Dedifferentiated amniotic fluid mesenchymal stem cell (primary cell): ENCODE measurements around the gene HNRNPA1.
"Not testable (repeated sequence)": the region's sequence is repeated elsewhere in the genome, so short reads cannot be mapped to it uniquely, and the experiment has no call there.

ENCODE experiments used
- DNase-seq: peaks from one replicate; pipeline ENCODE4 v3.0.0-alpha.2; 2016; ENCODE audit errors: extremely low spot score

The HNRNPA1 gene

GRCh38 chr12:54276368-54276767 is 4.2 kb upstream of the HNRNPA1 start:
- DNase-seq, result no peak

- DNase-seq, result peak; percentile 37
Measured at GRCh38 chr12:54277823-54278276, 2.7 kb upstream of the HNRNPA1 start.

GRCh38 chr12:54279227-54279631 is 1.3 kb upstream of the HNRNPA1 start:
- DNase-seq, result no peak

DNA sequence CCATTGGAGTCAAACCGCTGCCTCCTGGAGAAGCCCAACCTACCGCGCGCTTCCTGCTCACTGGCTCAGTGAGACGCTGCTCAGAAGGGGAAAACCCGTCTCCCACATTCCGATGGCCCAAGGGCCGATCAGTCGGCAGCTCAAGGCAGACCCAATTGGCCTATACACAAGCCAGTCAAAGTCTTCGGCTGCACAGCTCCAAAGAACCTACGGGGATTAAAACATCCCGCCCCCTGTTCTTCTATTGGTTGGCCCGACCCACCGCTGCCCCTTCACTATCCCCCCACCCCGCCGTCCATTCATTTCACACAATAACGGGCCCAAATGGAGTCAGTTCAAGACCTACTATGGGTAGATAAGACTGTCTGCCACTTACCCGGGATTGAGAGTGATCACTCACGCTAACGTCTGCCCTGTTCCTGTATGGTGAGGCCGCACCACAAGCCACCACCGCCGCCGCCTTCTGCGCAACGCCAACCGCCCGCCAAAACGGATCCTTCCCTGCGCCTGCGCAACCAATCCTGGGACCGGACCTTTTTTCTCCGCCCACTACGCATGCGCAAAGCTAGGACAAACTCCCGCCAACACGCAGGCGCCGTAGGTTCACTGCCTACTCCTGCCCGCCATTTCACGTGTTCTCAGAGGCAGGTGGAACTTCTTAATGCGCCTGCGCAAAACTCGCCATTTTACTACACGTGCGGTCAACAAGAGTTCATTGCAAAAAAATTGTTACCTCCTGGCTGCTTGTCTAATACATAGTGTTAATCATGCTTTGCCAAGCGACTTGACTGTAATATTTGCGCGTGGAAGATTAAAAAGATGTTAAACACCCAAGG is 676 bp upstream of the HNRNPA1 start, which contains the start of gene CBX5:
TSS of gene CBX5 (minus strand) at position 491 of the 836 bp plus-strand sequence. CDS start 22,472 bp downstream, outside the sequence.
- DNase-seq, result peak; percentile 100

DNA sequence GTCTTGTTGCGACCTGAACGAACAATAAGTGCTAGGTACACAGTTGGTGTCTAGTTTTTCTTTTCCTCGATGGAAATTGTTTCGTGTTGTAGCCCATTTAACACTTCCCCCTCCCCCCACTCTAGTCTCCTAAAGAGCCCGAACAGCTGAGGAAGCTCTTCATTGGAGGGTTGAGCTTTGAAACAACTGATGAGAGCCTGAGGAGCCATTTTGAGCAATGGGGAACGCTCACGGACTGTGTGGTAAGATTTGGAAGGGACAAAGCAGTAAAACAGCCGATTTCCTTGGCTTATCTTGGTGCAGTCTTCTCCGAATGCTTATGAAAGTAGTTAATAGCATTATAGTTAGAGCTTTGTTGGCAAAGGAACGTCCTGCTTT is 724 bp downstream of the HNRNPA1 start:
- not testable (repeated sequence) for DNase-seq

- not testable (repeated sequence) for DNase-seq
Measured at GRCh38 chr12:54281694-54282093, 1.2 kb downstream of the HNRNPA1 start.

- no peak for DNase-seq
Measured at GRCh38 chr12:54282949-54283593, 2.5 kb downstream of the HNRNPA1 start.

- DNase-seq, result not testable (repeated sequence)
Measured at GRCh38 chr12:54284070-54284780, 3.7 kb downstream of the HNRNPA1 start.

DNA sequence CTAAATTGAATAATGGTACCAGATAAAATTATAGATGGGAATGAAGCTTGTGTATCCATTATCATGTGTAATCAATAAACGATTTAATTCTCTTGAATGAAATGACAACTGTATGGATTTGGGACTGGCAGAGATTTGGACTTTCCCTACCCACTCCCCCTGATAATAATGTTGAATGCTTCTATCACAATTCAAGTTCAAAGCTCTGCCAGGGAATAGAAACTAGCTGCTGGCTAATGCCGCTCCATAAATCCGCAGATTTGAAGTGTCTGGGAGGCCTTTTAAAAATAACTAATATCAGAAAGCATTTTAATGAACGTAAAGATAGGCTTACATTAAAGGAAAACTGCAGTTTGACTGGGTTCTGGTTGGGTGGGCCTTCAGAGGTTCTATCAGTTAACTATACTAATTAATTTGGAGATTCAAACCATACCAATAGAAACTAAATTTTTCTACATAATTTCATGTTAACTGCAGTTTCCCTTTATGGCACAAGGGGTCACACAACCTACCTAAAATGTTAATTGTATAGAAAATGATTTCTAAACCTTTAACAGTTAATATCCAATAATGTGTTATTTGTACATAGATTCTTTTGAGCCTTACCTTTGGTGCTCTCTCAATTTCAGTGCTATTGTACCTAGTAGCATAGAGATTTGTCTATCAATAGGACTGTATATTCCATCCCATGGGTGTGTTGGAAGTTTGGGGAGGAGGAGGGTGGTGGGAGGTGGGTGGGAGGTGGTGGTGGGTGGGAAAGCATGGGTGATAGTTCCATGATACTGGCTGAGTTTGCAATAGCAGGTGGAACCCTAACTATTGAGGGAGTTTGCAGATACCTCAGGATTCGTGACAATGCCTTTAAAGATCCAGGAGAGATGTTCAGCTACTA is 4.9 kb downstream of the HNRNPA1 start:
- DNase-seq, result no peak

DNA sequence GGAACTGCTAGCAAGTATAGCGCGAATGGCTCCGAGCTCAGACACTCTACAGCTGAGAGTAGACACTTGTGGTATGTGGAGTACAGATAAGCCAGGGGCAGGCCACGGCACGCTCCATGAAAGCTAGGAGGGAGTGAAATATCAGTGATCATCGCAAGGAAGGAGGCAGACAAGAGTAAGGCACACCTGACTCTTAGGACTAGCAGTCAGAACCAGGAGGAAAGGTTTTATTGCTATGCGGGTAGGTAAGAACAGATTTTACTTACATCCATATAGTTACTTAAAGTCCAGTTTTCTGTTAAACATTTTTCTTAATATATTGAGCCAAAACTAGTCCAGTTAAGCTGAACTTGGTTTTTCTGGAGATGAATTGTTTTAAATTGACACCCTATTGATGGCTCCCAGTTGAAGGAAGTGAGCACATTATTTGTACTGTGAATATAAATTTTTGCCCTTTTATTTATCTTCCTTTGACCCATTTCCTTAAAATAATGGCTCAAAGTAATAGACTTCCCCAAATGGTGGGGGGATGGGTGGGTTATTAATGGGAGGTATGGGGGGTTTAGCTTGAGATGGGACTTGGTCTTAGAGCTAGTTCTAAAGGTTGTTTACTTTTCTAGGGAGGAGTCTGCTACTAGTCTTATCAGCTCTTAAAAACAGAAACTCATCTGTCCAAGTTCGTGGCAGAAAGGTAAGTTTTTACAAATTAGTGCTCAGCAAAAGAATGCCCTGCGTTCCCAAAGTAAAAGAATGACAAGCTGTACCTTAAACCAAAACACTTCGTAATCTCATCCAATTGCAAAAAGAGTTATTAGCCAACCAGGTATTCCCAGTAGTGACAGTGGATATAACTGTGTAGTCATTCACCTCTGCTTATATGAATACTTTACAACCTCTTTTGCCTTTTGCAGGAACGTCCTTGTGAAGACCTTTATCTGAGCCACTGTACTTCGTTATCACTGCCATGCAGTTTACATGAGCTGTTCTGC is 5.8 kb downstream of the HNRNPA1 start:
- DNase-seq, result no peak

GRCh38 chr12:54287261-54288157 is 7.0 kb downstream of the HNRNPA1 start:
- DNase-seq, result no peak

- DNase-seq, result no peak
Measured at GRCh38 chr12:54292083-54292930, 11.8 kb downstream of the HNRNPA1 start.

DNA sequence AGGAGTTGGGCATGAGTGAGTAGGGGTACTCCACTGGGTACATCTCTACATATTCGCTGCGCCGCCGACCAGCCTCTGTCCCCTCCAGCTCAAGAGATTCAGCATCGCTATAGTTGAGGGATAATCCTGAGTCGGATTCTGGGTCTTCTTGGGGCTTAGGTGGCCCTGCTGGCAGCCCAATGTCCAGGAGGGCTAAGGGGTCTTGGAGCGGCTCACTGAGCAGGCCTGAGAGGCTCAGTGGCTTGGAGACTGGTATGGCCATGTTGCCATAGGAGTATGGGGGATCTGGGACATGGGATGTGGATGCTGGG is 12.4 kb downstream of the HNRNPA1 start:
- DNase-seq, result no peak

DNA sequence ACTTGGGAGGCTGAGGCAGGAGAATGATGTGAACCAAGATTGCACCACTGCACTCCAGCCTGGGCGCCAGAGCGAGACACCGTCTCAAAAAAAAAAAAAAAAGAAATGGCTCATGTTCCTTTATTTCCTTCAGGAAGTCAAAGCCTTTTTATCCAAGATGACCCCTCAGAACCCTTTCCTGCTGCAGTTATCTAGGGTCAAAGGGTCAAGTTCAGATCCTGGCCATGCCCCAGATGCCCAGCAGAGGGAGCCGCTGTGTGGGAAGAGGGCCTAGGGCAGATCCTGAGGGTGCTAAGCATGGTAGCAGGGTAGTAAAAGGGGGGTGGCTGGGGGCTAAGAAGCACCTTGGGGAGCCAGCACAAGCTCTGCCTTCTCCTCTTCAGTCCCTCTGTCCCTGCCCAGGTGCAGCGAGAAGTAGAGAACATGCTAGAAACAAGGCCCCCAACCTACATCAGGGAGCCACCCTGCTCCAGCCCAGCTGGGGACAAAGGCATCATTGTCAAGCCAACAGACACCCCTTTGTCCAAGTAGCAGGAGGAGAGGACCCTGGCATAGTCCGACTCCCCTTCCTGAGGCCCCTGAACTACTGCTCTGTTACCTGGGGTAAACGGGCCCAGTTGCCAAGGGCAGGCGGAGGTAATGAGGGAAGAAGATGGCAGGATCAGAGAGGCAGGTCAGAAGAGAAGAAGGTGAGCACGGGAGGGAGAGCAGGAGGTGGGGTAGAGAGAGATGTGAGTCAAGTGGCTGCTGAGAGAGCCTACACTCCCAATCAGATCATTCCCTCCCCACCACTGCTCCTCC is 13.8 kb downstream of the HNRNPA1 start:
- no peak for DNase-seq

DNA sequence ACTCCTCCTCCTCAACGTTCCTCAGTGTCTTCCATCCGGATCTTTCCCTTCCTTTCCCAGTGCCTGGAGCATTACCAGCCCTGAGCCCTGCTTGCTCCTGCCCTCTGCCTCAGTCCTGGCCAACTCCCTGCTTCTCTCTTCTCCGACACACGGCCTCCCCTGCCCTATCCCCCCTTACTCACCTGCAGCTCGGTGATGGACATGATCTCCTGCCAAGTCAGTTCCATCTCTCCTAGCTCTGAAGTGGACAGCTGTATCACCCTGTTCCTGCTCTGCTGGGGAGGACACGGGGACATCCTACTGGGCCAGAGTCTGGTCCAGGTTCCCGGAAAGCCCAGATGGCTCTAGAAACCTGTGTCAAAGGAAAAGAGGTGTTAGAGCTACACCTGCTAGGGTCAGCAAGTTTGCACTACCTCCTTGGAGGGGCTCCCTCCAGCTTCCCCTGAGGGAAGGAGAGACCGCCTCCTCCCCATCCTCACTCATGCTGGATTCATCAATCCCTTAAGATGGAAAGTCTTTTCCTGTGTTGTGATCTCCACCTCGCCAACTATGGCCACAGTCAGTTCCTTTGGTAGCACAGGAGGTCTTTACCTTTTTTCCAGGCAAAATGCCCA is 14.5 kb downstream of the HNRNPA1 start:
- no peak for DNase-seq

- no peak for DNase-seq
Measured at GRCh38 chr12:54296393-54297099, 16.0 kb downstream of the HNRNPA1 start.
